DOHH2 (cell line): ENCODE measurements around the gene CCL19.
A peak's percentile ranks its signal among the peaks of the same experiment; 100 is the strongest.

Source experiments
- H3F3A ChIP-seq: fragments of 200-600 bp; sonication (generic), shearing (Covaris generic); 2 replicates; pipeline ENCODE4 v1.6.0; 2016; ENCODE audit warnings: antibody characterized with exemption, mild to moderate bottlenecking; ENCODE audit not compliant: control insufficient read depth, insufficient read depth
- H3K27ac ChIP-seq: fragments of 200-600 bp; sonication (generic); 2 replicates; pipeline ENCODE4 v1.5.1; 2014; ENCODE audit warnings: low read depth, mild to moderate bottlenecking, low read length, moderate library complexity
- H3K27me3 ChIP-seq: fragments of 200-600 bp; sonication (generic); 2 replicates; pipeline ENCODE4 v1.6.1; 2014; ENCODE audit warnings: mild to moderate bottlenecking, low read length, mixed read lengths; ENCODE audit not compliant: control insufficient read depth
- H3K36me3 ChIP-seq: fragments of 200-600 bp; sonication (generic); 2 replicates; pipeline ENCODE4 v1.6.1; 2014; ENCODE audit warnings: mild to moderate bottlenecking, low read length, moderate library complexity, mixed read lengths; ENCODE audit not compliant: control insufficient read depth
- H3K4me1 ChIP-seq: fragments of 200-600 bp; sonication (generic); 2 replicates; pipeline ENCODE4 v1.6.1; 2014; ENCODE audit warnings: mild to moderate bottlenecking, low read length, mixed read lengths; ENCODE audit not compliant: control insufficient read depth
- H3K4me2 ChIP-seq: fragments of 200-600 bp; sonication (generic); 2 replicates; pipeline ENCODE4 v1.6.0; 2014; ENCODE audit warnings: mild to moderate bottlenecking, low read length, moderate library complexity
- H3K4me3 ChIP-seq: fragments of 200-600 bp; sonication (generic); 2 replicates; pipeline ENCODE4 v1.5.1; 2014; ENCODE audit warnings: mild to moderate bottlenecking, low read length, mixed read lengths
- H3K79me2 ChIP-seq: fragments of 200-600 bp; sonication (generic); 2 replicates; pipeline ENCODE4 v1.6.1; 2014; ENCODE audit warnings: mild to moderate bottlenecking, low read length, mixed read lengths; ENCODE audit not compliant: control insufficient read depth
- H3K9me2 ChIP-seq: fragments of 200-600 bp; sonication (generic); replicated peaks from 2 replicates; pipeline ENCODE4 v1.6.1; 2014; ENCODE audit warnings: mild to moderate bottlenecking, low read length, mixed read lengths; ENCODE audit not compliant: control insufficient read depth
- H3K9me3 ChIP-seq: fragments of 200-600 bp; sonication (generic); 2 replicates; pipeline ENCODE4 v1.6.1; 2014; ENCODE audit warnings: antibody characterized with exemption, low read length, mixed read lengths; ENCODE audit not compliant: control insufficient read depth, insufficient read depth
- H4K20me1 ChIP-seq: fragments of 200-600 bp; sonication (generic); 2 replicates; pipeline ENCODE4 v1.6.0; 2014; ENCODE audit warnings: low read depth, mild to moderate bottlenecking, antibody characterized with exemption, low read length, moderate library complexity; ENCODE audit not compliant: control insufficient read depth, insufficient read depth
- CTCF ChIP-seq: fragments of 200-600 bp; sonication (generic); IDR thresholded peaks from one replicate; pipeline ENCODE4 v1.5.1; 2014; ENCODE audit warnings: antibody characterized with exemption, mild to moderate bottlenecking, low read depth, low read length; ENCODE audit not compliant: poor library complexity, severe bottlenecking
- EZH2phosphoT487 ChIP-seq: fragments of 200-600 bp; sonication (generic); IDR thresholded peaks from 2 replicates; pipeline ENCODE4 v1.6.1; 2017; ENCODE audit warnings: borderline replicate concordance, mild to moderate bottlenecking, antibody characterized with exemption, low read length, moderate library complexity, mixed read lengths

Gene CCL19

DNA sequence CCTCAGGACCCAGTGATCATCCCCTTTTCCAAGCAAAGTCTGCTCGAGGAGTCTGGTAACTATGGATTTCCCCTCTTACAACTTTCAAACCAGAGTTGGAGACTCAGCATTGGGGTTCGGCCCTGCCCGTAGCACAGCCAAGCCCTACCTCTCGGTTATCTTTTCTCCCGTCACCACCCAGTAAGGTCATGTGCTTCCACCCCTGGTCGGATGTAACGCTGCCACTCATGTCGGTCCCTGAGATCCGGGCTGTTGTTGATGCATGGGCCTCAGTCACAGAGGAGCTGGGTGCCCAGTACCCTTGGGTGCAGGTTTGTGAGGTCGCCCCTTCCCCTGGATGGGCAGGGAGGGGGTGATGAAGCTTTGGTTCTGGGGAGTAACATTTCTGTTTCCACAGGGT, 43.4 kb downstream of the CCL19 start:
- Histone ChIP-seq H3K27ac (no peak overlapping the region), H3K9me2 (no peaks in the 10 kb centered on the region), H3K4me3 (peak overlapping the region; percentile 87), H3K9me3 (no peaks in the 10 kb centered on the region), H3F3A (no peaks in the 10 kb centered on the region), H3K4me1 (peaks cover 14% of the 10 kb centered on the region), H4K20me1 (no peaks in the 10 kb centered on the region), H3K27me3 (no peaks in the 10 kb centered on the region), H3K4me2 (peak overlapping the region; percentile 88), H3K36me3 (peaks cover 8% of the 10 kb centered on the region; the same call in 1 of the 2 replicates), H3K79me2 (peaks cover 5% of the 10 kb centered on the region)
- TF ChIP-seq EZH2phosphoT487, result no peak
- no peak for TF ChIP-seq CTCF

- H3K36me3 ChIP-seq, result peaks cover 8% of the 10 kb centered on the region; the same call in 1 of the 2 replicates
- peak overlapping the region; percentile 23; the same call in 1 of the 2 replicates for H3K27ac ChIP-seq
- no peaks in the 10 kb centered on the region for H3K9me2 ChIP-seq
- peak overlapping the region; percentile 87 for H3K4me3 ChIP-seq
- H3K79me2 ChIP-seq, result peaks cover 5% of the 10 kb centered on the region
- H3K4me2 ChIP-seq, result peak overlapping the region; percentile 88
- no peaks in the 10 kb centered on the region for H4K20me1 ChIP-seq
- no peaks in the 10 kb centered on the region for H3F3A ChIP-seq
- H3K4me1 ChIP-seq, result peaks cover 14% of the 10 kb centered on the region
- H3K9me3 ChIP-seq, result no peaks in the 10 kb centered on the region
- no peaks in the 10 kb centered on the region for H3K27me3 ChIP-seq
- TF ChIP-seq CTCF (no peak), EZH2phosphoT487 (no peak)
Measured at GRCh38 chr9:34647084-34647403, 44.0 kb downstream of the CCL19 start.

- H3K4me1 ChIP-seq, result peaks cover 14% of the 10 kb centered on the region
- no peaks in the 10 kb centered on the region for H3K27me3 ChIP-seq
- H4K20me1 ChIP-seq, result no peaks in the 10 kb centered on the region
- H3K36me3 ChIP-seq, result peaks cover 8% of the 10 kb centered on the region; the same call in 1 of the 2 replicates
- peak within 1 kb of the TSS; percentile 23 for H3K27ac ChIP-seq
- H3F3A ChIP-seq, result no peaks in the 10 kb centered on the region
- TF ChIP-seq EZH2phosphoT487 (no peak), CTCF (peak; percentile 83)
- H3K9me2 ChIP-seq, result no peaks in the 10 kb centered on the region
- H3K4me2 ChIP-seq, result peak within 1 kb of the TSS; percentile 88
- H3K79me2 ChIP-seq, result peaks cover 5% of the 10 kb centered on the region
- peak within 1 kb of the TSS; percentile 87 for H3K4me3 ChIP-seq
- no peaks in the 10 kb centered on the region for H3K9me3 ChIP-seq
Measured at GRCh38 chr9:34646211-34647083, 44.6 kb downstream of the CCL19 start, which contains the start of gene GALT. TSS of gene GALT (plus strand) at chr9:34646675. CDS start at chr9:34646705, 30 bp downstream.
